Transverse colon (tissue), 1 donor: ENCODE results near the gene EXT2.

Source experiments
- EP300 ChIP-seq: sonication (generic); formaldehyde crosslinking; IDR thresholded peaks from one replicate; pipeline ENCODE4 v1.6.1; 2017; ENCODE audit warnings: antibody characterized with exemption, low read depth
- POLR2A ChIP-seq: fragments of 450-650 bp; IDR thresholded peaks from one replicate; pipeline ENCODE4 v1.6.1; 2016; ENCODE audit warnings: antibody characterized with exemption, mild to moderate bottlenecking, moderate library complexity

- TF ChIP-seq EP300, result no peak
- TF ChIP-seq POLR2A, result no peak
Measured at GRCh38 chr11:44270403-44271273, 175.2 kb downstream of the EXT2 start.
